Activated CD4-positive, alpha-beta T cell treated with anti-CD3 and anti-CD28 coated beads, Interleukin-2, amount 50 U/mL, for 16 hours (primary cell): ENCODE measurements around the gene LHX2.

Experiments
- DNase-seq: peaks from one replicate; pipeline ENCODE4 v3.0.0-alpha.2; 2020

The LHX2 gene

GRCh38 chr9:124035001-124035650 is 23.6 kb downstream of the LHX2 start:
- DNase-seq = no peak

- DNase-seq = no peak
Observed at GRCh38 chr9:124036578-124036977, 25.0 kb downstream of the LHX2 start.

- no peak for DNase-seq
Observed at GRCh38 chr9:124037790-124038189, 26.2 kb downstream of the LHX2 start.

GRCh38 chr9:124038239-124038638 is 26.7 kb downstream of the LHX2 start:
- DNase-seq = no peak

GRCh38 chr9:124038790-124039633 is 27.4 kb downstream of the LHX2 start:
- DNase-seq = no peak

GRCh38 chr9:124040186-124040931 is 28.8 kb downstream of the LHX2 start:
- DNase-seq = peak; percentile 23

- DNase-seq = peak; percentile 26
Observed at GRCh38 chr9:124040935-124041816, 29.6 kb downstream of the LHX2 start.

- DNase-seq = no peak
Observed at GRCh38 chr9:124041817-124042116, 30.2 kb downstream of the LHX2 start.

- no peak for DNase-seq
Observed at GRCh38 chr9:124042201-124042721, 30.7 kb downstream of the LHX2 start.

GRCh38 chr9:124044448-124044847 is 32.9 kb downstream of the LHX2 start:
- DNase-seq = no peak

GRCh38 chr9:124045076-124045829 is 33.7 kb downstream of the LHX2 start:
- no peak for DNase-seq

GRCh38 chr9:124045830-124046177 is 34.2 kb downstream of the LHX2 start:
- DNase-seq = no peak

- DNase-seq = no peak
Observed at GRCh38 chr9:124046189-124046588, 34.6 kb downstream of the LHX2 start.

GRCh38 chr9:124047251-124047672 is 35.7 kb downstream of the LHX2 start:
- DNase-seq = no peak

- DNase-seq = no peak
Observed at GRCh38 chr9:124050955-124051354, 39.4 kb downstream of the LHX2 start.

GRCh38 chr9:124052401-124052800 is 40.8 kb downstream of the LHX2 start:
- DNase-seq = no peak

- DNase-seq = peak; percentile 80
Observed at GRCh38 chr9:124054582-124055227, 43.1 kb downstream of the LHX2 start.

GRCh38 chr9:124060844-124061605 is 49.5 kb downstream of the LHX2 start:
- DNase-seq = no peak

- no peak for DNase-seq
Observed at GRCh38 chr9:124062172-124062571, 50.6 kb downstream of the LHX2 start.

- DNase-seq = no peak
Observed at GRCh38 chr9:124066783-124067577, 55.4 kb downstream of the LHX2 start.
